ENCODE measurements around the gene VAPB.

The VAPB gene

GRCh38 chr20:58344741-58345140 lies 44.3 kb upstream of the VAPB start:
- Histone ChIP-seq H3K9ac (ENCODE audit: low read length) (no peak overlapping the region), H3K27me3 (ENCODE audit: insufficient read depth, low read length, poor library complexity) (no peaks in the 10 kb centered on the region), H3K4me3 (ENCODE audit: low read length) (no peak overlapping the region), H2BK5ac (ENCODE audit: low read length) (no peak overlapping the region), H3K56ac (ENCODE audit: low read length) (no peak overlapping the region), H3K36me3 (ENCODE audit: control insufficient read depth, insufficient read depth, low read length) (no peaks in the 10 kb centered on the region), H2AK5ac (ENCODE audit: low read length) (no peak overlapping the region), H4K5ac (ENCODE audit: low read length) (no peak overlapping the region), H3K4me1 (ENCODE audit: control insufficient read depth, low read depth, low read length) (no peaks in the 10 kb centered on the region), H3K79me2 (ENCODE audit: control insufficient read depth, insufficient read depth, low read length) (no peaks in the 10 kb centered on the region), H3K79me1 (ENCODE audit: low read length) (peaks cover 10% of the 10 kb centered on the region), H3K23ac (ENCODE audit: low read length) (no peak overlapping the region), H3K4me2 (ENCODE audit: low read length) (no peak overlapping the region), H3K4ac (ENCODE audit: low read depth, low read length) (no peak overlapping the region), H2BK120ac (ENCODE audit: low read depth, low read length) (no peak overlapping the region), H3K27ac (ENCODE audit: low read depth, low read length) (no peak overlapping the region), H2BK15ac (replicated peaks; ENCODE audit: low read depth) (no peak overlapping the region), H4K8ac (ENCODE audit: low read depth, low read length) (no peak overlapping the region), H3K18ac (ENCODE audit: low read length) (no peak overlapping the region)
- no peak for DNase-seq
- no CpG with 5 or more reads among the region's 4 CpGs for WGBS (ENCODE audit: extremely low coverage, insufficient coverage, low lambda C conversion rate)

GRCh38 chr20:58349570-58349969 lies 39.5 kb upstream of the VAPB start:
- Histone ChIP-seq H2BK5ac (ENCODE audit: low read length) (no peak overlapping the region), H3K79me1 (ENCODE audit: low read length) (no peaks in the 10 kb centered on the region), H3K27me3 (ENCODE audit: insufficient read depth, low read length, poor library complexity) (no peaks in the 10 kb centered on the region), H3K4me2 (ENCODE audit: low read length) (no peak overlapping the region), H2BK120ac (ENCODE audit: low read depth, low read length) (no peak overlapping the region), H3K18ac (ENCODE audit: low read length) (no peak overlapping the region), H3K36me3 (ENCODE audit: control insufficient read depth, insufficient read depth, low read length) (peaks cover 2% of the 10 kb centered on the region), H4K5ac (ENCODE audit: low read length) (no peak overlapping the region), H3K56ac (ENCODE audit: low read length) (no peak overlapping the region), H2BK15ac (replicated peaks; ENCODE audit: low read depth) (no peak overlapping the region), H3K4ac (ENCODE audit: low read depth, low read length) (no peak overlapping the region), H3K4me1 (ENCODE audit: control insufficient read depth, low read depth, low read length) (no peaks in the 10 kb centered on the region), H3K9ac (ENCODE audit: low read length) (no peak overlapping the region), H4K8ac (ENCODE audit: low read depth, low read length) (no peak overlapping the region), H3K23ac (ENCODE audit: low read length) (no peak overlapping the region), H3K4me3 (ENCODE audit: low read length) (no peak overlapping the region), H3K27ac (ENCODE audit: low read depth, low read length) (no peak overlapping the region), H3K79me2 (ENCODE audit: control insufficient read depth, insufficient read depth, low read length) (no peaks in the 10 kb centered on the region), H2AK5ac (ENCODE audit: low read length) (no peak overlapping the region)
- WGBS (ENCODE audit: extremely low coverage, insufficient coverage, low lambda C conversion rate) = no CpG with 5 or more reads among the region's 3 CpGs
- DNase-seq = no peak

GRCh38 chr20:58352468-58352867 lies 36.6 kb upstream of the VAPB start:
- H3K4me1 ChIP-seq (ENCODE audit: control insufficient read depth, low read depth, low read length) = no peaks in the 10 kb centered on the region
- H2BK120ac ChIP-seq (ENCODE audit: low read depth, low read length) = no peak overlapping the region
- no peak overlapping the region for H3K27ac ChIP-seq (ENCODE audit: low read depth, low read length)
- H2BK15ac ChIP-seq (replicated peaks; ENCODE audit: low read depth) = no peak overlapping the region
- no peak overlapping the region for H3K18ac ChIP-seq (ENCODE audit: low read length)
- no peak overlapping the region for H4K5ac ChIP-seq (ENCODE audit: low read length)
- no peak overlapping the region for H2BK5ac ChIP-seq (ENCODE audit: low read length)
- H3K4me2 ChIP-seq (ENCODE audit: low read length) = no peak overlapping the region
- no peak overlapping the region for H2AK5ac ChIP-seq (ENCODE audit: low read length)
- DNase-seq = no peak
- H3K36me3 ChIP-seq (ENCODE audit: control insufficient read depth, insufficient read depth, low read length) = peaks cover 2% of the 10 kb centered on the region
- no peak overlapping the region for H3K56ac ChIP-seq (ENCODE audit: low read length)
- H3K27me3 ChIP-seq (ENCODE audit: insufficient read depth, low read length, poor library complexity) = no peaks in the 10 kb centered on the region
- no peak overlapping the region for H3K9ac ChIP-seq (ENCODE audit: low read length)
- no CpG with 5 or more reads among the region's 2 CpGs for WGBS (ENCODE audit: extremely low coverage, insufficient coverage, low lambda C conversion rate)
- H3K4ac ChIP-seq (ENCODE audit: low read depth, low read length) = no peak overlapping the region
- no peak overlapping the region for H3K23ac ChIP-seq (ENCODE audit: low read length)
- H3K79me2 ChIP-seq (ENCODE audit: control insufficient read depth, insufficient read depth, low read length) = no peaks in the 10 kb centered on the region
- H3K79me1 ChIP-seq (ENCODE audit: low read length) = no peaks in the 10 kb centered on the region
- H3K4me3 ChIP-seq (ENCODE audit: low read length) = no peak overlapping the region
- H4K8ac ChIP-seq (ENCODE audit: low read depth, low read length) = no peak overlapping the region

- Histone ChIP-seq H3K56ac (ENCODE audit: low read length) (no peak overlapping the region), H3K9ac (ENCODE audit: low read length) (no peak overlapping the region), H3K4ac (ENCODE audit: low read depth, low read length) (no peak overlapping the region), H3K4me1 (ENCODE audit: control insufficient read depth, low read depth, low read length) (no peaks in the 10 kb centered on the region), H3K27me3 (ENCODE audit: insufficient read depth, low read length, poor library complexity) (no peaks in the 10 kb centered on the region), H2BK120ac (ENCODE audit: low read depth, low read length) (no peak overlapping the region), H3K79me2 (ENCODE audit: control insufficient read depth, insufficient read depth, low read length) (no peaks in the 10 kb centered on the region), H2BK15ac (replicated peaks; ENCODE audit: low read depth) (no peak overlapping the region), H3K4me3 (ENCODE audit: low read length) (no peak overlapping the region), H4K8ac (ENCODE audit: low read depth, low read length) (no peak overlapping the region), H3K18ac (ENCODE audit: low read length) (no peak overlapping the region), H3K23ac (ENCODE audit: low read length) (no peak overlapping the region), H3K79me1 (ENCODE audit: low read length) (no peaks in the 10 kb centered on the region), H3K4me2 (ENCODE audit: low read length) (no peak overlapping the region), H3K27ac (ENCODE audit: low read depth, low read length) (no peak overlapping the region), H4K5ac (ENCODE audit: low read length) (no peak overlapping the region), H2AK5ac (ENCODE audit: low read length) (no peak overlapping the region), H3K36me3 (ENCODE audit: control insufficient read depth, insufficient read depth, low read length) (no peaks in the 10 kb centered on the region), H2BK5ac (ENCODE audit: low read length) (no peak overlapping the region)
- peak; percentile 48 for DNase-seq
- WGBS (ENCODE audit: extremely low coverage, insufficient coverage, low lambda C conversion rate) = no CpG with 5 or more reads among the region's 8 CpGs
Measured at GRCh38 chr20:58359441-58359840, 29.6 kb upstream of the VAPB start.

- no peaks in the 10 kb centered on the region for H3K36me3 ChIP-seq (ENCODE audit: control insufficient read depth, insufficient read depth, low read length)
- H3K4ac ChIP-seq (ENCODE audit: low read depth, low read length) = no peak overlapping the region
- no peak overlapping the region for H2AK5ac ChIP-seq (ENCODE audit: low read length)
- H4K8ac ChIP-seq (ENCODE audit: low read depth, low read length) = no peak overlapping the region
- H3K27me3 ChIP-seq (ENCODE audit: insufficient read depth, low read length, poor library complexity) = no peaks in the 10 kb centered on the region
- no peak for DNase-seq
- no peaks in the 10 kb centered on the region for H3K4me1 ChIP-seq (ENCODE audit: control insufficient read depth, low read depth, low read length)
- H3K4me2 ChIP-seq (ENCODE audit: low read length) = no peak overlapping the region
- no peaks in the 10 kb centered on the region for H3K79me1 ChIP-seq (ENCODE audit: low read length)
- no peak overlapping the region for H3K18ac ChIP-seq (ENCODE audit: low read length)
- no peak overlapping the region for H2BK120ac ChIP-seq (ENCODE audit: low read depth, low read length)
- H3K23ac ChIP-seq (ENCODE audit: low read length) = no peak overlapping the region
- H3K56ac ChIP-seq (ENCODE audit: low read length) = no peak overlapping the region
- no peak overlapping the region for H3K27ac ChIP-seq (ENCODE audit: low read depth, low read length)
- no peak overlapping the region for H4K5ac ChIP-seq (ENCODE audit: low read length)
- H3K79me2 ChIP-seq (ENCODE audit: control insufficient read depth, insufficient read depth, low read length) = no peaks in the 10 kb centered on the region
- H3K4me3 ChIP-seq (ENCODE audit: low read length) = no peak overlapping the region
- no peak overlapping the region for H2BK15ac ChIP-seq (replicated peaks; ENCODE audit: low read depth)
- no peak overlapping the region for H3K9ac ChIP-seq (ENCODE audit: low read length)
- H2BK5ac ChIP-seq (ENCODE audit: low read length) = no peak overlapping the region
Measured at GRCh38 chr20:58360936-58361335, 28.1 kb upstream of the VAPB start.

GRCh38 chr20:58361481-58362205 lies 27.4 kb upstream of the VAPB start:
- Histone ChIP-seq H2BK120ac (ENCODE audit: low read depth, low read length) (no peak overlapping the region), H3K56ac (ENCODE audit: low read length) (no peak overlapping the region), H2AK5ac (ENCODE audit: low read length) (no peak overlapping the region), H3K4me2 (ENCODE audit: low read length) (no peak overlapping the region), H3K18ac (ENCODE audit: low read length) (no peak overlapping the region), H3K27ac (ENCODE audit: low read depth, low read length) (no peak overlapping the region), H3K4me1 (ENCODE audit: control insufficient read depth, low read depth, low read length) (no peaks in the 10 kb centered on the region), H3K9ac (ENCODE audit: low read length) (no peak overlapping the region), H3K4me3 (ENCODE audit: low read length) (no peak overlapping the region), H3K79me1 (ENCODE audit: low read length) (no peaks in the 10 kb centered on the region), H4K5ac (ENCODE audit: low read length) (no peak overlapping the region), H2BK15ac (replicated peaks; ENCODE audit: low read depth) (no peak overlapping the region), H3K23ac (ENCODE audit: low read length) (no peak overlapping the region), H3K4ac (ENCODE audit: low read depth, low read length) (no peak overlapping the region), H3K79me2 (ENCODE audit: control insufficient read depth, insufficient read depth, low read length) (no peaks in the 10 kb centered on the region), H4K8ac (ENCODE audit: low read depth, low read length) (no peak overlapping the region), H3K27me3 (ENCODE audit: insufficient read depth, low read length, poor library complexity) (no peaks in the 10 kb centered on the region), H3K36me3 (ENCODE audit: control insufficient read depth, insufficient read depth, low read length) (no peaks in the 10 kb centered on the region), H2BK5ac (ENCODE audit: low read length) (no peak overlapping the region)
- DNase-seq = peak; percentile 35
- WGBS (ENCODE audit: extremely low coverage, insufficient coverage, low lambda C conversion rate) = no CpG with 5 or more reads among the region's 9 CpGs
